ENCODE measurements around the gene GRIN3B. TPM values are rescaled to one million over a fixed set of nuclear protein-coding genes. Genes with fewer than 3 reads are reported as not detected.
A peak's percentile ranks its signal among the peaks of the same experiment; 100 is the strongest.

Gene GRIN3B
- total and polyA plus RNA-seq, 9 of the 15 experiments (the other 6 are each of a cell fraction or from before 2014, with no cell fraction given) = 0.06 to 0.95 (median 0.19) TPM; not detected in 6

DNA sequence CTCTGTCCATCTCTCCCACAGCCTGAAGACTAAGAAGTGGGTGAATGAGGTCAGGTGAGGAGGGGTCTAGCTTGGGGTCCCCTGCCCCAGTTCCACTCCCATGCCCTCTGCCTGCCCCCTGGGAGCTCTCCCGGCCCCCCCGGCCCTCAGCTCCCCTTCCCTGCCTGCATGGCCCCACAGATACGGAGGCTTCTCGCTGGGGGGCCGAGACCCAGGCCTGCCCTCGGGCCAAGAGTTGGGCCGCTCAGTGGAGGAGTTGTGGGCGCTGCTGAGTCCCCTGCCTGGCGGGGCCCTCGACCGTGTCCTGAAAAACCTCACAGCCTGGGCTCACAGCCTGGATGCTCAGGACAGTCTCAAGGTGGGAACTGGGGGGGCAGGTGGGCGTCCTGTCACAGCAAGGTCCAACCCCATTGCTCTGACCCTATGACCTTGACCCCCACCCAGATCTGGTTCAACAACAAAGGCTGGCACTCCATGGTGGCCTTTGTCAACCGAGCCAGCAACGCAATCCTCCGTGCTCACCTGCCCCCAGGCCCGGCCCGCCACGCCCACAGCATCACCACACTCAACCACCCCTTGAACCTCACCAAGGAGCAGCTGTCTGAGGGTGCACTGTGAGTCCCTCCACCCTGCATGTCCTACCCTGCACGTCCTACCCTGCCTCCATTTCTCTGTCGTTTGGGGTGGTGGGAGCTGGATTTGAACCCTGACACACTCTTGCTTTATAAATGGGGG is 55.8 kb downstream of the GRIN3B start:
- Histone ChIP-seq H3K27me3 (ENCODE audit: control insufficient read depth in 2 of 2, insufficient read depth in 2 of 2, low read length in 2 of 2) (no peaks in the 10 kb centered on the region), H3K36me3 (ENCODE audit: control insufficient read depth, insufficient read depth, low read length) (peaks cover 83% of the 10 kb centered on the region), H2AFZ (ENCODE audit: low read depth, low read length) (no peak overlapping the region), H3K4me1 (replicated peaks in 1 of 2; ENCODE audit: control insufficient read depth in 2 of 2, insufficient read depth in 2 of 2, low read length in 2 of 2) (peaks cover 0 to 41% of the 10 kb centered on the region in 2 experiments; a peak in 3 of 5 replicates), H3K9ac (ENCODE audit: insufficient read depth in 1 of 2, low read depth in 2 of 2, low read length in 2 of 2) (no peak overlapping the region), H4K20me1 (replicated peaks; ENCODE audit: control insufficient read depth, insufficient read depth, low read length) (0 out of 2 replicates have a peak, but pooled peaks cover 4% of the 10 kb centered on the region), H3K4me3 (no peak overlapping the region), H3K4me2 (ENCODE audit: insufficient read depth, low read length) (no peak overlapping the region), H3K9me3 (replicated peaks; ENCODE audit: control insufficient read depth, insufficient read depth, low read depth, low read length) (no peaks in the 10 kb centered on the region), H3K79me2 (ENCODE audit: control insufficient read depth, insufficient read depth, low read length) (no peaks in the 10 kb centered on the region), H3K27ac (ENCODE audit: extremely low read depth, low read depth, low read length) (no peak overlapping the region), H3K9me1 (ENCODE audit: control insufficient read depth, insufficient read depth, low read length) (no peaks in the 10 kb centered on the region)
- BruUV-seq (replicated peaks) = no TSS peak
- 91% methylated on average over 17 of the region's 20 CpGs for WGBS (ENCODE audit: insufficient coverage, low coverage, missing lambda C conversion rate)
- POLR2A ChIA-PET = interaction anchor here (0.5 to 0.7 kb wide), 2 partner anchors 11 to 29 kb away, joined by 3 read pairs; partner anchors contain the start of gene ARHGAP45
- intact Hi-C loops (cut with micrococcal nuclease) (no loop called here), in situ Hi-C loops (cut with MboI) (no loop called here)
- CTCF ChIA-PET (ENCODE audit: low intra/inter-chr PET ratio) = no interaction called here
- DNase-seq (ENCODE audit: extremely low read depth in 1 of 4, low spot score in 3 of 4) = no peak
- TF ChIP-seq POLR2G (IDR thresholded peaks at IDR 0.05; ENCODE audit: low read depth, low read length) (peak; percentile 49; the same call in 1 of the 2 replicates), BRF1 (IDR thresholded peaks at IDR 0.05; ENCODE audit: borderline replicate concordance, extremely low read depth, insufficient read length) (no peak), RBFOX2 (IDR thresholded peaks at IDR 0.05; ENCODE audit: low read depth, low read length) (0 out of 2 replicates have a peak, but pooled peaks have one; percentile 25)
- no peak for FAIRE-seq
- ATAC-seq = no peak

Measured in K562 (cell line).